Tibial nerve (tissue), 4 donors: ENCODE results near the gene FGR. TPM values are rescaled to one million over a fixed set of nuclear protein-coding genes. Genes with fewer than 3 reads are reported as not detected.

ENCODE experiments used
- DNase-seq, 2 donors: peaks; one replicate each; pipeline ENCODE4 v3.0.0-alpha.2; 2019; ENCODE audit warnings: low spot score in 2 of 2
- H3K27ac ChIP-seq, 4 donors: fragments of 200-600 bp; sonication (generic) in 3 of 4; one replicate each; pipeline ENCODE4 v1.5.1; 2017 to 2019; ENCODE audit warnings: mild to moderate bottlenecking in 1 of 4
- H3K27me3 ChIP-seq, 2 donors: fragments of 200-600 bp; sonication (generic) in 1 of 2; one replicate each; pipeline versions ENCODE4 v1.5.1 to v1.6.0; 2017 to 2019
- H3K36me3 ChIP-seq, 3 donors: fragments of 200-600 bp; sonication (generic); one replicate each; pipeline ENCODE4 v1.5.1; 2018 to 2019
- H3K4me1 ChIP-seq, 4 donors: fragments of 200-600 bp; sonication (generic) in 3 of 4; one replicate each; pipeline ENCODE4 v1.5.1; 2017 to 2019
- H3K4me3 ChIP-seq, 4 donors: fragments of 200-600 bp; sonication (generic) in 3 of 4; one replicate each; pipeline ENCODE4 v1.5.1; 2017 to 2019; ENCODE audit warnings: mild to moderate bottlenecking in 1 of 4, moderate library complexity in 1 of 4
- H3K9me3 ChIP-seq, 4 donors: fragments of 200-600 bp; sonication (generic) in 3 of 4; one replicate each; pipeline ENCODE4 v1.5.1; 2017 to 2019
- CTCF ChIP-seq, 5 experiments: fragments of 200-600 bp in 3 of 5; fragments of 450-650 bp in 2 of 5; sonication (generic) in 3 of 5; IDR thresholded peaks; one replicate each; pipeline ENCODE4 v1.5.1; 2016 to 2019; ENCODE audit warnings: antibody characterized with exemption in 5 of 5, mild to moderate bottlenecking in 3 of 5, moderate library complexity in 2 of 5
- EP300 ChIP-seq, 2 donors: sonication (generic); formaldehyde crosslinking; IDR thresholded peaks; one replicate each; pipeline ENCODE4 v1.6.1; 2017; ENCODE audit warnings: antibody characterized with exemption in 2 of 2, mild to moderate bottlenecking in 1 of 2
- POLR2A ChIP-seq, 2 donors: fragments of 450-650 bp; IDR thresholded peaks; one replicate each; pipeline ENCODE4 v1.6.1; 2017; ENCODE audit warnings: antibody characterized with exemption in 2 of 2, mild to moderate bottlenecking in 2 of 2, moderate library complexity in 2 of 2
- WGBS, 2 donors: methylation state at CpG; one replicate each; pipeline ENCODE4 v1.1.5; 2018; 5-methylcytosine and 5-hydroxymethylcytosine counted together
- total RNA-seq, 4 donors: library from RNA; depleted of rRNA; stranded (reverse); fragments of >200 nt; gene quantifications; one replicate each; pipeline ENCODE4 v1.1.0, GENCODE V29; 2016

FGR gene
- total RNA-seq, 4 donors from 2014 or later = 18.4 to 63.9 (median 22.6) TPM

GRCh38 chr1:27603309-27603680, 31.7 kb downstream of the FGR start:
- 0 to 1% methylated on average over 5 to 23 of the region's 43 CpGs for WGBS, 2 donors
- Histone ChIP-seq H3K36me3 (no peaks in the 10 kb centered on the region), H3K27ac (peak overlapping the region; percentile 93 to 99 (median 97)), H3K27me3 (no peaks in the 10 kb centered on the region), H3K4me3 (peak overlapping the region; percentile 78 to 99 (median 94)), H3K4me1 (peaks cover 6 to 80% (median 56%) of the 10 kb centered on the region in 4 donors), H3K9me3 (no peaks in the 10 kb centered on the region)
- no peak for TF ChIP-seq CTCF (IDR thresholded peaks at IDR 0.05)
- TF ChIP-seq EP300 (IDR thresholded peaks at IDR 0.05) = no peak
- TF ChIP-seq POLR2A (IDR thresholded peaks at IDR 0.05) = no peak
- no peak for DNase-seq

- peak overlapping the region; percentile 93 to 99 (median 97) for H3K27ac ChIP-seq
- WGBS, 2 donors = 1 to 2% methylated on average over 24 to 49 of the region's 54 CpGs
- H3K4me1 ChIP-seq = peaks cover 6 to 82% (median 62%) of the 10 kb centered on the region in 4 donors
- peak overlapping the region; percentile 78 to 99 (median 94) for H3K4me3 ChIP-seq
- no peaks in the 10 kb centered on the region for H3K36me3 ChIP-seq
- no peaks in the 10 kb centered on the region for H3K9me3 ChIP-seq
- DNase-seq = peak in 1 of 2 donors; percentile 63
- TF ChIP-seq EP300 (IDR thresholded peaks at IDR 0.05) (peak in 1 of 2 donors; percentile 23), POLR2A (IDR thresholded peaks at IDR 0.05) (no peak), CTCF (IDR thresholded peaks at IDR 0.05) (peak in 1 of 5 experiments; percentile 12)
- no peaks in the 10 kb centered on the region for H3K27me3 ChIP-seq
These were observed 32.3 kb downstream of the FGR start for GRCh38 chr1:27602462-27603308.

GRCh38 chr1:27601771-27602461, 33.1 kb downstream of the FGR start:
- TF ChIP-seq POLR2A (IDR thresholded peaks at IDR 0.05) (peak in 1 of 2 donors; percentile 24), CTCF (IDR thresholded peaks at IDR 0.05) (no peak), EP300 (IDR thresholded peaks at IDR 0.05) (peak in 1 of 2 donors; percentile 49)
- H3K27ac ChIP-seq = peak overlapping the region; percentile 93 to 99 (median 97)
- H3K4me3 ChIP-seq = peak overlapping the region; percentile 78 to 99 (median 94)
- no peak for DNase-seq
- H3K9me3 ChIP-seq = no peaks in the 10 kb centered on the region
- no peaks in the 10 kb centered on the region for H3K36me3 ChIP-seq
- peaks cover 6 to 82% (median 66%) of the 10 kb centered on the region in 4 donors for H3K4me1 ChIP-seq
- H3K27me3 ChIP-seq = no peaks in the 10 kb centered on the region
- 0 to 3% methylated on average over 18 to 20 of the region's 23 CpGs for WGBS, 2 donors

GRCh38 chr1:27601321-27601770, 33.6 kb downstream of the FGR start:
- peak overlapping the region; percentile 93 to 99 (median 97) for H3K27ac ChIP-seq
- no peak for DNase-seq
- H3K27me3 ChIP-seq = no peaks in the 10 kb centered on the region
- no peak for TF ChIP-seq CTCF (IDR thresholded peaks at IDR 0.05)
- no peak for TF ChIP-seq POLR2A (IDR thresholded peaks at IDR 0.05)
- no peak for TF ChIP-seq EP300 (IDR thresholded peaks at IDR 0.05)
- H3K4me1 ChIP-seq = peaks cover 6 to 82% (median 65%) of the 10 kb centered on the region in 4 donors
- H3K36me3 ChIP-seq = no peaks in the 10 kb centered on the region
- no peaks in the 10 kb centered on the region for H3K9me3 ChIP-seq
- peak overlapping the region; percentile 78 to 99 (median 94) for H3K4me3 ChIP-seq
